Ovary (tissue), 3 donors: ENCODE data around the gene MYH3.

Experiments used
- EP300 ChIP-seq: sonication (generic); formaldehyde crosslinking; IDR thresholded peaks from one replicate; pipeline ENCODE4 v1.6.1; 2017; ENCODE audit warnings: antibody characterized with exemption
- POLR2A ChIP-seq: fragments of 450-650 bp; IDR thresholded peaks from one replicate; pipeline ENCODE4 v1.6.1; 2017; ENCODE audit warnings: antibody characterized with exemption, mild to moderate bottlenecking, moderate library complexity
- TF ChIP-seq, protein P1 (sequence below), 3 donors: fragments of 450-650 bp in 2 of 3; fragments of 200-600 bp in 1 of 3; IDR thresholded peaks; one replicate each; pipeline versions ENCODE4 v1.5.1 to v1.8.0; 2016 to 2022; ENCODE audit warnings: antibody characterized with exemption in 3 of 3, mild to moderate bottlenecking in 1 of 3
- donor health status: DM: no; HTN: no; CAD: no.

DNA sequence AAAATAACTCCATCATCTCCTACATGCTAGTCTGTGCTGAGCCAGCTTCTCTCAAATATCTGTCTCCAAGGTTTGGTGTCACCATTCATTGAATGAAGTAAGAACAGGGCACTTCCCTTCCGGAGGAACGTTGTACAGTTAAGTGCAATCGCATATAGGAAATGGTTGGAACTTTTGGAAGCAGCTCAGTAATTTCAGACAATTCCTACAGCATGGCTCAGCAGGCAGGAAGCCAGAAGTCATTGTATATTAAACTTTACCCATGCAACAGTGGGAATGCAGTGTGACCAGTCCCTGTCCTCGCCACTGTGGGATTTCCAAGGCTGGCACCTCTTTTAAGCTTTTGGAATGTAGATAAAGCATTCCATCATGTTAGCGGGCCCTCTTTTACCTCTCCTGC lies 56.5 kb downstream of the MYH3 start:
- TF ChIP-seq, protein P1, sequence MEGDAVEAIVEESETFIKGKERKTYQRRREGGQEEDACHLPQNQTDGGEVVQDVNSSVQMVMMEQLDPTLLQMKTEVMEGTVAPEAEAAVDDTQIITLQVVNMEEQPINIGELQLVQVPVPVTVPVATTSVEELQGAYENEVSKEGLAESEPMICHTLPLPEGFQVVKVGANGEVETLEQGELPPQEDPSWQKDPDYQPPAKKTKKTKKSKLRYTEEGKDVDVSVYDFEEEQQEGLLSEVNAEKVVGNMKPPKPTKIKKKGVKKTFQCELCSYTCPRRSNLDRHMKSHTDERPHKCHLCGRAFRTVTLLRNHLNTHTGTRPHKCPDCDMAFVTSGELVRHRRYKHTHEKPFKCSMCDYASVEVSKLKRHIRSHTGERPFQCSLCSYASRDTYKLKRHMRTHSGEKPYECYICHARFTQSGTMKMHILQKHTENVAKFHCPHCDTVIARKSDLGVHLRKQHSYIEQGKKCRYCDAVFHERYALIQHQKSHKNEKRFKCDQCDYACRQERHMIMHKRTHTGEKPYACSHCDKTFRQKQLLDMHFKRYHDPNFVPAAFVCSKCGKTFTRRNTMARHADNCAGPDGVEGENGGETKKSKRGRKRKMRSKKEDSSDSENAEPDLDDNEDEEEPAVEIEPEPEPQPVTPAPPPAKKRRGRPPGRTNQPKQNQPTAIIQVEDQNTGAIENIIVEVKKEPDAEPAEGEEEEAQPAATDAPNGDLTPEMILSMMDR (IDR thresholded peaks at IDR 0.05), result no peak
- TF ChIP-seq EP300 (no peak), POLR2A (no peak)
